ENCODE data around the gene CAPN7.

The CAPN7 gene

GRCh38 chr3:15279671-15280402, 73.8 kb downstream of the CAPN7 start:
- Histone ChIP-seq H3K4ac (ENCODE audit: low read depth, low read length) (no peak overlapping the region), H3K4me1 (ENCODE audit: control insufficient read depth, low read depth, low read length) (no peaks in the 10 kb centered on the region), H2BK120ac (ENCODE audit: low read depth, low read length) (no peak overlapping the region), H4K5ac (ENCODE audit: low read length) (no peak overlapping the region), H3K23ac (ENCODE audit: low read length) (no peak overlapping the region), H2BK15ac (replicated peaks; ENCODE audit: low read depth) (no peak overlapping the region), H2BK5ac (ENCODE audit: low read length) (no peak overlapping the region), H3K18ac (ENCODE audit: low read length) (no peak overlapping the region), H3K4me3 (ENCODE audit: low read length) (no peak overlapping the region), H3K9ac (ENCODE audit: low read length) (no peak overlapping the region), H3K56ac (ENCODE audit: low read length) (no peak overlapping the region), H2AK5ac (ENCODE audit: low read length) (no peak overlapping the region), H3K4me2 (ENCODE audit: low read length) (no peak overlapping the region), H3K79me1 (ENCODE audit: low read length) (no peaks in the 10 kb centered on the region), H3K36me3 (ENCODE audit: control insufficient read depth, insufficient read depth, low read length) (no peaks in the 10 kb centered on the region), H3K27ac (ENCODE audit: low read depth, low read length) (no peak overlapping the region), H3K27me3 (ENCODE audit: insufficient read depth, low read length, poor library complexity) (no peaks in the 10 kb centered on the region), H3K79me2 (ENCODE audit: control insufficient read depth, insufficient read depth, low read length) (no peaks in the 10 kb centered on the region), H4K8ac (ENCODE audit: low read depth, low read length) (no peak overlapping the region)
- no CpG with 5 or more reads among the region's 12 CpGs for WGBS (ENCODE audit: extremely low coverage, insufficient coverage, low lambda C conversion rate)
- no peak for DNase-seq

GRCh38 chr3:15280853-15281532, 74.9 kb downstream of the CAPN7 start:
- WGBS (ENCODE audit: extremely low coverage, insufficient coverage, low lambda C conversion rate): no CpG with 5 or more reads among the region's 10 CpGs

GRCh38 chr3:15281817-15282216, 75.8 kb downstream of the CAPN7 start:
- Histone ChIP-seq H3K27me3 (ENCODE audit: insufficient read depth, low read length, poor library complexity) (no peaks in the 10 kb centered on the region), H2AK5ac (ENCODE audit: low read length) (no peak overlapping the region), H3K36me3 (ENCODE audit: control insufficient read depth, insufficient read depth, low read length) (no peaks in the 10 kb centered on the region), H3K4me3 (ENCODE audit: low read length) (no peak overlapping the region), H3K79me2 (ENCODE audit: control insufficient read depth, insufficient read depth, low read length) (no peaks in the 10 kb centered on the region), H3K9ac (ENCODE audit: low read length) (no peak overlapping the region), H3K79me1 (ENCODE audit: low read length) (no peaks in the 10 kb centered on the region), H2BK120ac (ENCODE audit: low read depth, low read length) (no peak overlapping the region), H2BK5ac (ENCODE audit: low read length) (no peak overlapping the region), H3K23ac (ENCODE audit: low read length) (no peak overlapping the region), H3K56ac (ENCODE audit: low read length) (no peak overlapping the region), H3K18ac (ENCODE audit: low read length) (no peak overlapping the region), H3K27ac (ENCODE audit: low read depth, low read length) (no peak overlapping the region), H3K4me1 (ENCODE audit: control insufficient read depth, low read depth, low read length) (no peaks in the 10 kb centered on the region), H4K5ac (ENCODE audit: low read length) (no peak overlapping the region), H3K4me2 (ENCODE audit: low read length) (no peak overlapping the region), H2BK15ac (replicated peaks; ENCODE audit: low read depth) (no peak overlapping the region), H4K8ac (ENCODE audit: low read depth, low read length) (no peak overlapping the region), H3K4ac (ENCODE audit: low read depth, low read length) (no peak overlapping the region)
- DNase-seq: no peak
- no CpG with 5 or more reads among the region's 9 CpGs for WGBS (ENCODE audit: extremely low coverage, insufficient coverage, low lambda C conversion rate)

More at GRCh38 chr3:15280853-15281532, 74.9 kb downstream of the CAPN7 start:
- H3K27me3 ChIP-seq (ENCODE audit: insufficient read depth, low read length, poor library complexity): no peaks in the 10 kb centered on the region
- no peak for DNase-seq
- no peak overlapping the region for H3K23ac ChIP-seq (ENCODE audit: low read length)
- no peak overlapping the region for H4K5ac ChIP-seq (ENCODE audit: low read length)
- H3K9ac ChIP-seq (ENCODE audit: low read length): no peak overlapping the region
- no peak overlapping the region for H2AK5ac ChIP-seq (ENCODE audit: low read length)
- H3K4me2 ChIP-seq (ENCODE audit: low read length): no peak overlapping the region
- no peak overlapping the region for H3K4ac ChIP-seq (ENCODE audit: low read depth, low read length)
- H2BK15ac ChIP-seq (replicated peaks; ENCODE audit: low read depth): no peak overlapping the region
- no peak overlapping the region for H2BK120ac ChIP-seq (ENCODE audit: low read depth, low read length)
- H3K56ac ChIP-seq (ENCODE audit: low read length): no peak overlapping the region
- H3K27ac ChIP-seq (ENCODE audit: low read depth, low read length): no peak overlapping the region
- no peak overlapping the region for H3K4me3 ChIP-seq (ENCODE audit: low read length)
- no peaks in the 10 kb centered on the region for H3K79me2 ChIP-seq (ENCODE audit: control insufficient read depth, insufficient read depth, low read length)
- H4K8ac ChIP-seq (ENCODE audit: low read depth, low read length): no peak overlapping the region
- no peaks in the 10 kb centered on the region for H3K36me3 ChIP-seq (ENCODE audit: control insufficient read depth, insufficient read depth, low read length)
- no peaks in the 10 kb centered on the region for H3K4me1 ChIP-seq (ENCODE audit: control insufficient read depth, low read depth, low read length)
- no peaks in the 10 kb centered on the region for H3K79me1 ChIP-seq (ENCODE audit: low read length)
- H2BK5ac ChIP-seq (ENCODE audit: low read length): no peak overlapping the region
- H3K18ac ChIP-seq (ENCODE audit: low read length): no peak overlapping the region

GRCh38 chr3:15283702-15284101, 77.7 kb downstream of the CAPN7 start:
- no peak overlapping the region for H4K8ac ChIP-seq (ENCODE audit: low read depth, low read length)
- no CpG with 5 or more reads among the region's 1 CpG for WGBS (ENCODE audit: extremely low coverage, insufficient coverage, low lambda C conversion rate)
- H3K56ac ChIP-seq (ENCODE audit: low read length): no peak overlapping the region
- H3K23ac ChIP-seq (ENCODE audit: low read length): no peak overlapping the region
- no peaks in the 10 kb centered on the region for H3K27me3 ChIP-seq (ENCODE audit: insufficient read depth, low read length, poor library complexity)
- no peak overlapping the region for H2BK5ac ChIP-seq (ENCODE audit: low read length)
- no peak overlapping the region for H3K9ac ChIP-seq (ENCODE audit: low read length)
- H3K36me3 ChIP-seq (ENCODE audit: control insufficient read depth, insufficient read depth, low read length): no peaks in the 10 kb centered on the region
- H3K18ac ChIP-seq (ENCODE audit: low read length): no peak overlapping the region
- no peak for DNase-seq
- no peak overlapping the region for H3K4me2 ChIP-seq (ENCODE audit: low read length)
- H3K4me1 ChIP-seq (ENCODE audit: control insufficient read depth, low read depth, low read length): no peaks in the 10 kb centered on the region
- no peak overlapping the region for H3K4me3 ChIP-seq (ENCODE audit: low read length)
- no peak overlapping the region for H3K4ac ChIP-seq (ENCODE audit: low read depth, low read length)
- H2BK120ac ChIP-seq (ENCODE audit: low read depth, low read length): no peak overlapping the region
- no peaks in the 10 kb centered on the region for H3K79me1 ChIP-seq (ENCODE audit: low read length)
- no peak overlapping the region for H3K27ac ChIP-seq (ENCODE audit: low read depth, low read length)
- no peak overlapping the region for H2AK5ac ChIP-seq (ENCODE audit: low read length)
- H2BK15ac ChIP-seq (replicated peaks; ENCODE audit: low read depth): no peak overlapping the region
- H4K5ac ChIP-seq (ENCODE audit: low read length): no peak overlapping the region
- no peaks in the 10 kb centered on the region for H3K79me2 ChIP-seq (ENCODE audit: control insufficient read depth, insufficient read depth, low read length)

- Histone ChIP-seq H3K56ac (ENCODE audit: low read length) (no peak overlapping the region), H3K23ac (ENCODE audit: low read length) (no peak overlapping the region), H3K27ac (ENCODE audit: low read depth, low read length) (no peak overlapping the region), H3K79me2 (ENCODE audit: control insufficient read depth, insufficient read depth, low read length) (no peaks in the 10 kb centered on the region), H3K9ac (ENCODE audit: low read length) (no peak overlapping the region), H3K18ac (ENCODE audit: low read length) (no peak overlapping the region), H4K8ac (ENCODE audit: low read depth, low read length) (no peak overlapping the region), H3K4ac (ENCODE audit: low read depth, low read length) (no peak overlapping the region), H3K4me2 (ENCODE audit: low read length) (no peak overlapping the region), H4K5ac (ENCODE audit: low read length) (no peak overlapping the region), H3K36me3 (ENCODE audit: control insufficient read depth, insufficient read depth, low read length) (no peaks in the 10 kb centered on the region), H3K27me3 (ENCODE audit: insufficient read depth, low read length, poor library complexity) (no peaks in the 10 kb centered on the region), H3K79me1 (ENCODE audit: low read length) (no peaks in the 10 kb centered on the region), H2BK120ac (ENCODE audit: low read depth, low read length) (no peak overlapping the region), H2AK5ac (ENCODE audit: low read length) (no peak overlapping the region), H2BK5ac (ENCODE audit: low read length) (no peak overlapping the region), H3K4me3 (ENCODE audit: low read length) (no peak overlapping the region), H3K4me1 (ENCODE audit: control insufficient read depth, low read depth, low read length) (no peaks in the 10 kb centered on the region), H2BK15ac (replicated peaks; ENCODE audit: low read depth) (no peak overlapping the region)
- no peak for DNase-seq
- WGBS (ENCODE audit: extremely low coverage, insufficient coverage, low lambda C conversion rate): no CpG with 5 or more reads among the region's 5 CpGs
Observed at GRCh38 chr3:15284121-15284889, 78.3 kb downstream of the CAPN7 start.
